22Rv1 (cell line): Measurements from ENCODE around the gene NDFIP2.

Source experiments
- ZFX ChIP-seq: fragments of 450-650 bp; IDR thresholded peaks from 2 replicates; pipeline ENCODE4 v1.6.1; 2017; ENCODE audit warnings: antibody characterized with exemption, borderline replicate concordance
- TF ChIP-seq, protein P1 (sequence below): fragments of 450-650 bp; IDR thresholded peaks from 2 replicates; pipeline ENCODE4 v1.5.1; 2017; ENCODE audit warnings: mild to moderate bottlenecking

GRCh38 chr13:79591493-79591892 is 110.5 kb downstream of the NDFIP2 start:
- TF ChIP-seq, protein P1, sequence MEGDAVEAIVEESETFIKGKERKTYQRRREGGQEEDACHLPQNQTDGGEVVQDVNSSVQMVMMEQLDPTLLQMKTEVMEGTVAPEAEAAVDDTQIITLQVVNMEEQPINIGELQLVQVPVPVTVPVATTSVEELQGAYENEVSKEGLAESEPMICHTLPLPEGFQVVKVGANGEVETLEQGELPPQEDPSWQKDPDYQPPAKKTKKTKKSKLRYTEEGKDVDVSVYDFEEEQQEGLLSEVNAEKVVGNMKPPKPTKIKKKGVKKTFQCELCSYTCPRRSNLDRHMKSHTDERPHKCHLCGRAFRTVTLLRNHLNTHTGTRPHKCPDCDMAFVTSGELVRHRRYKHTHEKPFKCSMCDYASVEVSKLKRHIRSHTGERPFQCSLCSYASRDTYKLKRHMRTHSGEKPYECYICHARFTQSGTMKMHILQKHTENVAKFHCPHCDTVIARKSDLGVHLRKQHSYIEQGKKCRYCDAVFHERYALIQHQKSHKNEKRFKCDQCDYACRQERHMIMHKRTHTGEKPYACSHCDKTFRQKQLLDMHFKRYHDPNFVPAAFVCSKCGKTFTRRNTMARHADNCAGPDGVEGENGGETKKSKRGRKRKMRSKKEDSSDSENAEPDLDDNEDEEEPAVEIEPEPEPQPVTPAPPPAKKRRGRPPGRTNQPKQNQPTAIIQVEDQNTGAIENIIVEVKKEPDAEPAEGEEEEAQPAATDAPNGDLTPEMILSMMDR = no peak
- no peak for TF ChIP-seq ZFX
